A549 (cell line): ENCODE results near the gene RNF32. TPM values are rescaled to one million over a fixed set of nuclear protein-coding genes. Genes with fewer than 3 reads are reported as not detected.

ENCODE experiments used
- ATAC-seq, 2 experiments: fragments of 200-7000 bp in 1 of 2; fragments of >200 bp in 1 of 2; cut with Nextera tagmentation in 1 of 2; cut with Tn5 transposase in 1 of 2; 3 replicates each; pipeline versions ENCODE4 v1.8.0 to v1.9.1; 2018 to 2020; ENCODE audit warnings: mild to moderate bottlenecking in 1 of 2, moderate library complexity in 1 of 2
- CTCF ChIA-PET: fragments of 300-600 bp; sonication (Branson Sonifier 250); formaldehyde crosslinking; extraction: SDS; loops from one replicate; lab custom pipeline; 2021; ENCODE audit warnings: antibody characterized with exemption, inconsistent platforms; lab: Yijun Ruan, JAX
- POLR2A ChIA-PET: fragments of 350-600 bp; formaldehyde crosslinking; extraction: SDS; loops from one replicate; lab custom pipeline; 2021; ENCODE audit warnings: antibody characterized with exemption, inconsistent platforms; lab: Yijun Ruan, JAX
- DNase-seq, 2 experiments: peaks; one replicate each; pipeline versions ENCODE4 v3.0.0 to v3.0.0-alpha.2; 2011 to 2016; ENCODE audit warnings: low read depth in 1 of 2, low spot score in 1 of 2
- FAIRE-seq: peaks from 2 replicates; lab custom pipeline; 2011; peaks lifted over from hg19 to GRCh38; lab: Jason Lieb, UNC
- H3K27ac ChIP-seq, 2 experiments: fragments of >200 bp; sonication (Bioruptor Twin); formaldehyde crosslinking; 3 replicates each; pipeline ENCODE4 v1.5.1; 2016 to 2017
- H3K4me1 ChIP-seq: fragments of >200 bp; sonication (Bioruptor Twin); formaldehyde crosslinking; 3 replicates; pipeline ENCODE4 v1.6.1; 2016
- H3K4me2 ChIP-seq: fragments of >200 bp; sonication (Bioruptor Twin); formaldehyde crosslinking; 3 replicates; pipeline ENCODE4 v1.6.1; 2016
- H3K4me3 ChIP-seq: fragments of >200 bp; sonication (Bioruptor Twin); formaldehyde crosslinking; 3 replicates; pipeline ENCODE4 v1.5.1; 2016
- H3K9me3 ChIP-seq: fragments of >200 bp; sonication (Bioruptor Twin); formaldehyde crosslinking; 3 replicates; pipeline ENCODE4 v1.6.1; 2016
- BCL3 ChIP-seq: fragments of >200 bp; sonication (Bioruptor Twin); formaldehyde crosslinking; IDR thresholded peaks from 3 replicates; pipeline ENCODE4 v1.6.1; 2016
- CBX8 ChIP-seq: fragments of 200-600 bp; sonication (generic); IDR thresholded peaks from 2 replicates; pipeline ENCODE4 v1.6.1; 2016
- CTCF ChIP-seq: fragments of >200 bp; sonication (Bioruptor Twin); formaldehyde crosslinking; IDR thresholded peaks from 3 replicates; pipeline ENCODE4 v1.5.1; 2016
- ELK1 ChIP-seq: fragments of 150-350 bp; IDR thresholded peaks from 2 replicates; pipeline ENCODE4 v1.6.1; 2014; ENCODE audit warnings: low read depth, mild to moderate bottlenecking, low read length
- EP300 ChIP-seq, 2 experiments: fragments of >200 bp; sonication (Bioruptor Twin); formaldehyde crosslinking; IDR thresholded peaks; 2 replicates in 1 of 2; 3 replicates in 1 of 2; pipeline ENCODE4 v1.6.1; 2016 to 2017
- GATA3 ChIP-seq: IDR thresholded peaks from 2 replicates; pipeline ENCODE4 v1.6.1; 2012; ENCODE audit warnings: borderline replicate concordance
- HES2 ChIP-seq: fragments of >200 bp; sonication (Bioruptor Twin); formaldehyde crosslinking; IDR thresholded peaks from 2 replicates; pipeline ENCODE4 v1.6.1; 2016
- HMGXB4 ChIP-seq: fragments of 250-450 bp; sonication (Bioruptor Pico); IDR thresholded peaks from 2 replicates; pipeline ENCODE4 v1.5.0; 2021; ENCODE audit warnings: mild to moderate bottlenecking, moderate library complexity, borderline replicate concordance
- HOXA7 ChIP-seq: fragments of 250-450 bp; sonication (Bioruptor Pico); IDR thresholded peaks from 2 replicates; pipeline ENCODE4 v1.5.0; 2020; ENCODE audit warnings: mild to moderate bottlenecking, moderate library complexity
- HOXB5 ChIP-seq: fragments of 250-450 bp; sonication (Bioruptor Pico); IDR thresholded peaks from 2 replicates; pipeline ENCODE4 v1.5.0; 2020; ENCODE audit warnings: mild to moderate bottlenecking, moderate library complexity
- RAD21 ChIP-seq, 2 experiments: fragments of >200 bp in 1 of 2; sonication (Bioruptor Twin) in 1 of 2; formaldehyde crosslinking in 1 of 2; IDR thresholded peaks in 1 of 2; conservative IDR thresholded peaks in 1 of 2; 2 replicates in 1 of 2; 3 replicates in 1 of 2; pipeline ENCODE4 v1.6.1; 2012 to 2018; ENCODE audit warnings: inconsistent platforms in 1 of 2
- RCOR1 ChIP-seq: fragments of 150-350 bp; IDR thresholded peaks from 2 replicates; pipeline ENCODE4 v1.6.1; 2014; ENCODE audit warnings: antibody characterized with exemption, low read length, low read depth
- REST ChIP-seq: fragments of 200-600 bp; sonication (generic); IDR thresholded peaks from 2 replicates; pipeline ENCODE4 v1.6.1; 2016; ENCODE audit warnings: antibody characterized with exemption, mild to moderate bottlenecking, moderate library complexity
- RNF2 ChIP-seq: fragments of 200-600 bp; sonication (generic); IDR thresholded peaks from 2 replicates; pipeline ENCODE4 v1.6.1; 2016; ENCODE audit warnings: low read depth, mild to moderate bottlenecking, antibody characterized with exemption, moderate library complexity, borderline replicate concordance
- SMC3 ChIP-seq: fragments of >200 bp; sonication (Bioruptor Twin); formaldehyde crosslinking; IDR thresholded peaks from 3 replicates; pipeline ENCODE4 v1.6.1; 2018; ENCODE audit warnings: inconsistent platforms
- TFCP2L1 ChIP-seq: fragments of 250-450 bp; sonication (Bioruptor Pico); IDR thresholded peaks from 2 replicates; pipeline ENCODE4 v1.5.0; 2021; ENCODE audit warnings: mild to moderate bottlenecking
- TP53 ChIP-seq: fragments of 250-450 bp; sonication (Bioruptor Pico); IDR thresholded peaks from 2 replicates; pipeline ENCODE4 v1.5.0; 2021; ENCODE audit warnings: mild to moderate bottlenecking, moderate library complexity
- ZSCAN20 ChIP-seq: fragments of 250-450 bp; sonication (Bioruptor Pico); IDR thresholded peaks from 2 replicates; pipeline ENCODE4 v1.8.0; 2022; ENCODE audit warnings: mild to moderate bottlenecking, moderate library complexity
- WGBS: methylation state at CpG from one replicate; pipeline ENCODE4 v1.1.6; 2017; ENCODE audit errors: missing lambda C conversion rate; 5-methylcytosine and 5-hydroxymethylcytosine counted together
- polyA plus RNA-seq, 4 experiments: library from polyadenylated mRNA; depleted of rRNA in 3 of 4; stranded (reverse); fragments of >200 nt; fragmentation: RNase III in 1 of 4; extraction: RNeasy Plus Mini Kit Qiagen cat#74134 plus additional on column Dnase treatment in 1 of 4; gene quantifications; 2 replicates in 3 of 4; 3 replicates in 1 of 4; pipeline ENCODE4 v1.2.3, GENCODE V29; 2011 to 2017

Gene RNF32
- polyA plus RNA-seq, 2 of the 4 experiments (the other 2 are of a cell fraction): 1.8 to 2.8 TPM

- ATAC-seq (no peak), DNase-seq (no peak), FAIRE-seq (no peak)
- ChIA-PET POLR2A (no interaction called here), CTCF (no interaction called here)
- WGBS: 75% methylated on average over 4 of the region's 4 CpGs
- Histone ChIP-seq H3K4me2 (no peak overlapping the region), H3K4me3 (no peak overlapping the region), H3K9me3 (peaks cover 4% of the 10 kb centered on the region; the same call in 2 of the 3 replicates), H3K27ac (no peak overlapping the region), H3K4me1 (no peaks in the 10 kb centered on the region)
- no peak for TF ChIP-seq GATA3
- TF ChIP-seq EP300 (IDR thresholded peaks at IDR 0.05): no peak
- no peak for TF ChIP-seq RNF2
- TF ChIP-seq HMGXB4: no peak
- TF ChIP-seq HES2: no peak
- no peak for TF ChIP-seq SMC3
- TF ChIP-seq CBX8: no peak
- TF ChIP-seq ELK1: no peak
- no peak for TF ChIP-seq BCL3
- TF ChIP-seq TP53: no peak
- TF ChIP-seq REST: no peak
- TF ChIP-seq RAD21 (conservative IDR thresholded peaks at IDR 0.05 in 1 of 2, IDR thresholded peaks at IDR 0.05 in 1 of 2): no peak
- TF ChIP-seq RCOR1: no peak
- no peak for TF ChIP-seq ZSCAN20 (CRISPR knock-in tag)
- TF ChIP-seq HOXA7 (CRISPR knock-in tag): no peak
- TF ChIP-seq HOXB5 (CRISPR knock-in tag): no peak
- TF ChIP-seq TFCP2L1 (CRISPR knock-in tag): no peak
- no peak for TF ChIP-seq CTCF
Observed at GRCh38 chr7:156655983-156656382, 15.4 kb downstream of the RNF32 start.
